GM23338 (cell line): ENCODE results near the gene FAM222A.

Source experiments
- CTCF ChIP-seq, 2 experiments: fragments of 200-600 bp in 1 of 2; sonication (generic) in 1 of 2; conservative IDR thresholded peaks; 2 replicates each; pipeline versions ENCODE4 v1.5.1 to v1.6.1; 2016 to 2017; ENCODE audit warnings: antibody characterized with exemption in 2 of 2, low read depth in 2 of 2, mild to moderate bottlenecking in 2 of 2, moderate library complexity in 1 of 2
- EZH2 ChIP-seq: fragments of 200-600 bp; sonication (generic); IDR thresholded peaks from one replicate; pipeline ENCODE4 v1.8.0; 2017; ENCODE audit warnings: antibody characterized with exemption, mild to moderate bottlenecking, low read depth; ENCODE audit not compliant: unreplicated experiment
- JUNB ChIP-seq: IDR thresholded peaks from one replicate; pipeline ENCODE4 v1.6.1; 2016; ENCODE audit warnings: antibody characterized with exemption; ENCODE audit not compliant: unreplicated experiment
- REST ChIP-seq: IDR thresholded peaks from one replicate; pipeline ENCODE4 v1.6.1; 2018; ENCODE audit warnings: antibody characterized with exemption; ENCODE audit not compliant: unreplicated experiment

GRCh38 chr12:109756457-109756856, 42.8 kb downstream of the FAM222A start:
- TF ChIP-seq CTCF (conservative IDR thresholded peaks at IDR 0.05; ENCODE audit: low read depth in 2 of 2) (no peak), EZH2 (no peak), JUNB (no peak), REST (no peak)
